Effector memory CD4-positive, alpha-beta T cell (primary cell): ENCODE results near the gene COA6.
A peak's percentile ranks its signal among the peaks of the same experiment; 100 is the strongest.
"Not testable (repeated sequence)": the region's sequence is repeated elsewhere in the genome, so short reads cannot be mapped to it uniquely, and the experiment has no call there.

Experiments
- DNase-seq, 3 donors: peaks; one replicate each; pipeline ENCODE4 v3.0.0-alpha.2; 2020
- H3K27ac ChIP-seq: 2 replicates; pipeline ENCODE4 v1.7.0; 2013; ENCODE audit warnings: mild to moderate bottlenecking, low read length, moderate library complexity; ENCODE audit not compliant: insufficient read depth, poor library complexity, severe bottlenecking
- H3K27me3 ChIP-seq: replicated peaks from 2 replicates; pipeline ENCODE4 v1.7.0; 2013; ENCODE audit warnings: mild to moderate bottlenecking, low read length; ENCODE audit not compliant: insufficient read depth, control insufficient read depth, poor library complexity, severe bottlenecking
- H3K36me3 ChIP-seq: 2 replicates; pipeline ENCODE4 v1.7.0; 2013; ENCODE audit warnings: mild to moderate bottlenecking, low read length, moderate library complexity; ENCODE audit not compliant: control insufficient read depth, insufficient read depth
- H3K4me1 ChIP-seq: 2 replicates; pipeline ENCODE4 v1.7.0; 2013; ENCODE audit warnings: low read length, mild to moderate bottlenecking; ENCODE audit not compliant: control insufficient read depth, insufficient read depth, poor library complexity, severe bottlenecking
- H3K4me3 ChIP-seq: 2 replicates; pipeline ENCODE4 v1.7.0; 2013; ENCODE audit warnings: low read length, low read depth, mild to moderate bottlenecking; ENCODE audit not compliant: insufficient read depth, poor library complexity, severe bottlenecking
- H3K9me3 ChIP-seq: 2 replicates; pipeline ENCODE4 v1.7.0; 2013; ENCODE audit warnings: mild to moderate bottlenecking, low read length, moderate library complexity; ENCODE audit not compliant: control insufficient read depth

Gene COA6

DNA sequence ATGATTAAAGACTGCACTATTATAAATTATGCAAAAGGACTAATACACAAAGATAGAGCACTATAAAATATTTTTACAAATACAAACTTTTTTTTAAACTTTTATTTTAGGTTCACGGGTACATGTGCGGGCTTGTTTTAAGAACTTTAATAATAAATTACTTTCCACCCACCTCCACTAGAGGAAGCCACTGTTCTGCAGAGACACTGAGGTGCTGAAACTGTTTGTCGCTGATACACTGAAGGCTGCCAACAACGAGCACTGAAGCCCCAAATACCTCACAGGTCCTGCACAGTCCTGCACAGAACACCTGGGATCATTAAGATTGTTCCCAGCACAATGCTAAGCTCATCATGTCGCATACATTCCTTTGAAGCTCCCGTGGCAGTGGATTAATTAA is 19.9 kb downstream of the COA6 start:
- peaks cover 3% of the 10 kb centered on the region for H3K36me3 ChIP-seq
- no peak for DNase-seq

GRCh38 chr1:234395297-234395696 is 22.0 kb downstream of the COA6 start:
- DNase-seq, result no peak
- Histone ChIP-seq H3K36me3 (peaks cover 3% of the 10 kb centered on the region), H3K4me1 (peaks cover 3% of the 10 kb centered on the region), H3K4me3 (no peak overlapping the region), H3K27ac (no peak overlapping the region), H3K27me3 (no peaks in the 10 kb centered on the region), H3K9me3 (no peaks in the 10 kb centered on the region)

More for the DNA sequence above, 19.9 kb downstream of the COA6 start:
- Histone ChIP-seq H3K4me3 (no peak overlapping the region), H3K4me1 (no peaks in the 10 kb centered on the region), H3K27me3 (no peaks in the 10 kb centered on the region), H3K27ac (no peak overlapping the region), H3K9me3 (no peaks in the 10 kb centered on the region)

- no peak overlapping the region for H3K27ac ChIP-seq
- no peak overlapping the region for H3K4me3 ChIP-seq
- no peaks in the 10 kb centered on the region for H3K9me3 ChIP-seq
- H3K4me1 ChIP-seq, result peaks cover 5% of the 10 kb centered on the region
- peaks cover 3% of the 10 kb centered on the region for H3K36me3 ChIP-seq
- no peak for DNase-seq
- no peaks in the 10 kb centered on the region for H3K27me3 ChIP-seq
Measured at GRCh38 chr1:234396092-234396491, 22.8 kb downstream of the COA6 start.

GRCh38 chr1:234396871-234397270 is 23.6 kb downstream of the COA6 start:
- H3K4me3 ChIP-seq, result no peak overlapping the region
- no peaks in the 10 kb centered on the region for H3K36me3 ChIP-seq
- no peaks in the 10 kb centered on the region for H3K9me3 ChIP-seq
- no peak for DNase-seq
- no peaks in the 10 kb centered on the region for H3K27me3 ChIP-seq
- H3K27ac ChIP-seq, result no peak overlapping the region
- H3K4me1 ChIP-seq, result peaks cover 5% of the 10 kb centered on the region

GRCh38 chr1:234397732-234398131 is 24.5 kb downstream of the COA6 start:
- no peaks in the 10 kb centered on the region for H3K27me3 ChIP-seq
- H3K36me3 ChIP-seq, result no peaks in the 10 kb centered on the region
- H3K4me3 ChIP-seq, result no peak overlapping the region
- peaks cover 5% of the 10 kb centered on the region for H3K4me1 ChIP-seq
- H3K27ac ChIP-seq, result no peak overlapping the region
- H3K9me3 ChIP-seq, result no peaks in the 10 kb centered on the region
- DNase-seq, result no peak

GRCh38 chr1:234398849-234399381 is 25.7 kb downstream of the COA6 start:
- Histone ChIP-seq H3K27me3 (no peaks in the 10 kb centered on the region), H3K4me3 (peak overlapping the region; percentile 26), H3K36me3 (no peaks in the 10 kb centered on the region), H3K27ac (peak overlapping the region; percentile 33), H3K9me3 (no peaks in the 10 kb centered on the region), H3K4me1 (peaks cover 5% of the 10 kb centered on the region)
- DNase-seq, result no peak

DNA sequence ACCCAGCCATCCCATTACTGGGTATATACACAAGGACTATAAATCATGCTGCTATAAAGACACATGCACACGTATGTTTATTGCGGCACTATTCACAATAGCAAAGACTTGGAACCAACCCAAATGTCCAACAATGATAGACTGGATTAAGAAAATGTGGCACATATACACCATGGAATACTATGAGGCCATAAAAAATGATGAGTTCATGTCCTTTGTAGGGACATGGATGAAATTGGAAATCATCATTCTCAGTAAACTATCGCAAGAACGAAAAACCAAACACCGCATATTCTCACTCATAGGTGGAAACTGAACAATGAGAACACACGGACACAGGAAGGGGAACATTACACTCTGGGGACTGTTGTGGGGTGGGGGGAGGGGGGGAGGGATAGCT is 26.3 kb downstream of the COA6 start:
- not testable (repeated sequence) for H3K4me1 ChIP-seq, H3K9me3 ChIP-seq, H3K27ac ChIP-seq, H3K27me3 ChIP-seq, DNase-seq, H3K4me3 ChIP-seq, H3K36me3 ChIP-seq

DNA sequence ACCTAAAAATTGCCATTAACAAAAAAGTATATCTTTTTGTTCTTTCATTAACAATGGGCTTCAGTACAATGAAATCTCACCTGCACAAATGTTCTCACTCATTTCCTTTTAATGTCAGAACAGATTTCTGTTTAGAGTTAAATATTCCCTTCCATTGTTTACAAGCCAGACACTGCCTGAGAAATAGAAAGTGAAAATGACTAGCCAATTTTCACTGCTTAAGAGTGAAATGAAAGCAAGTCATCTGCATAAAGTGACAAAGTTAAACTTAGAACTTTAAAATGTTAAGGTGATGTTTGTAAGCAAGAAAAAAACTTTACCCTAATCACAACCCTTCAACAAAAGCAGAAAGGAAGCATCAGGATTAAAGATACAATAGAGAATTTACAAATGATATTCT is 27.5 kb downstream of the COA6 start:
- DNase-seq, result no peak
- peak overlapping the region; percentile 46 for H3K27ac ChIP-seq
- H3K9me3 ChIP-seq, result no peaks in the 10 kb centered on the region
- H3K4me1 ChIP-seq, result peaks cover 5% of the 10 kb centered on the region
- no peak overlapping the region for H3K4me3 ChIP-seq
- H3K27me3 ChIP-seq, result no peaks in the 10 kb centered on the region
- no peaks in the 10 kb centered on the region for H3K36me3 ChIP-seq

DNA sequence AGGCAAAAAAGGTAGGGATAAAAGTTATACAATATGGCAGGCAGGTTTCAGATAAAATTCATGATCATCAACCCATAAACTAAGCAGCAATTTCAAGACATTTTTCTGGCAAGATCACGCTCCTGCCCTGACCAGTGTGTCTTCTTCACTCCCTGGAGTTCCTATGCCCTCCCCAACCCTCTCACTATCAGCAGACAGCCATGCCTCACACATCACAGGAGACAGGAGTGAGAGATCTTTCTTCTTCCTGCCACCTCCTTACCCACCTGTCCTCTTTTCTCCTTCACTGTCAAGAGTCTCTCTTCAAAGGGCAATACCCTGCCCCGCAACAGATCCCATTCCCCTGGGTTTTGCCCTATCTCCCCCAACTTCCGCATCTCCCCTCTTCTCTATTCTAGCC is 28.4 kb downstream of the COA6 start:
- Histone ChIP-seq H3K27ac (no peak overlapping the region), H3K36me3 (no peaks in the 10 kb centered on the region), H3K27me3 (no peaks in the 10 kb centered on the region), H3K9me3 (no peaks in the 10 kb centered on the region), H3K4me1 (peaks cover 5% of the 10 kb centered on the region), H3K4me3 (no peak overlapping the region)
- DNase-seq, result no peak

- H3K4me1 ChIP-seq, result peaks cover 5% of the 10 kb centered on the region
Measured at GRCh38 chr1:234402939-234403338, 29.7 kb downstream of the COA6 start.

More at GRCh38 chr1:234402939-234403338, 29.7 kb downstream of the COA6 start:
- H3K27ac ChIP-seq, result no peak overlapping the region
- DNase-seq, result no peak
- H3K36me3 ChIP-seq, result no peaks in the 10 kb centered on the region
- no peak overlapping the region for H3K4me3 ChIP-seq
- no peaks in the 10 kb centered on the region for H3K9me3 ChIP-seq
- no peaks in the 10 kb centered on the region for H3K27me3 ChIP-seq
